A549 (cell line): ENCODE data around the gene ANO2. TPM values are rescaled to one million over a fixed set of nuclear protein-coding genes. Genes with fewer than 3 reads are reported as not detected.

Experiments used
- ATAC-seq, 2 experiments: fragments of 200-7000 bp in 1 of 2; fragments of >200 bp in 1 of 2; cut with Nextera tagmentation in 1 of 2; cut with Tn5 transposase in 1 of 2; 3 replicates each; pipeline versions ENCODE4 v1.8.0 to v1.9.1; 2018 to 2020; ENCODE audit warnings: mild to moderate bottlenecking in 1 of 2, moderate library complexity in 1 of 2
- CTCF ChIA-PET: fragments of 300-600 bp; sonication (Branson Sonifier 250); formaldehyde crosslinking; extraction: SDS; loops from one replicate; lab custom pipeline; 2021; ENCODE audit warnings: antibody characterized with exemption, inconsistent platforms; lab: Yijun Ruan, JAX
- POLR2A ChIA-PET: fragments of 350-600 bp; formaldehyde crosslinking; extraction: SDS; loops from one replicate; lab custom pipeline; 2021; ENCODE audit warnings: antibody characterized with exemption, inconsistent platforms; lab: Yijun Ruan, JAX
- DNase-seq, 2 experiments: peaks; one replicate each; pipeline versions ENCODE4 v3.0.0 to v3.0.0-alpha.2; 2011 to 2016; ENCODE audit warnings: low read depth in 1 of 2, low spot score in 1 of 2
- FAIRE-seq: peaks from 2 replicates; lab custom pipeline; 2011; peaks lifted over from hg19 to GRCh38; lab: Jason Lieb, UNC
- H3K27ac ChIP-seq, 2 experiments: fragments of >200 bp; sonication (Bioruptor Twin); formaldehyde crosslinking; 3 replicates each; pipeline ENCODE4 v1.5.1; 2016 to 2017
- H3K4me1 ChIP-seq: fragments of >200 bp; sonication (Bioruptor Twin); formaldehyde crosslinking; 3 replicates; pipeline ENCODE4 v1.6.1; 2016
- H3K4me2 ChIP-seq: fragments of >200 bp; sonication (Bioruptor Twin); formaldehyde crosslinking; 3 replicates; pipeline ENCODE4 v1.6.1; 2016
- H3K4me3 ChIP-seq: fragments of >200 bp; sonication (Bioruptor Twin); formaldehyde crosslinking; 3 replicates; pipeline ENCODE4 v1.5.1; 2016
- H3K9me3 ChIP-seq: fragments of >200 bp; sonication (Bioruptor Twin); formaldehyde crosslinking; 3 replicates; pipeline ENCODE4 v1.6.1; 2016
- ATOH8 ChIP-seq: fragments of 250-450 bp; sonication (Bioruptor Pico); IDR thresholded peaks from 2 replicates; pipeline ENCODE4 v1.5.0; 2020; ENCODE audit warnings: low read depth, mild to moderate bottlenecking, moderate library complexity
- CBX8 ChIP-seq: fragments of 200-600 bp; sonication (generic); IDR thresholded peaks from 2 replicates; pipeline ENCODE4 v1.6.1; 2016
- CEBPB ChIP-seq, 2 experiments: fragments of >200 bp in 1 of 2; sonication (Bioruptor Twin) in 1 of 2; formaldehyde crosslinking in 1 of 2; IDR thresholded peaks; 2 replicates each; pipeline ENCODE4 v1.6.1; 2012 to 2016
- CHD4 ChIP-seq: fragments of 200-600 bp; sonication (generic); IDR thresholded peaks from 2 replicates; pipeline ENCODE4 v1.6.1; 2016; ENCODE audit warnings: antibody characterized with exemption, mild to moderate bottlenecking, borderline replicate concordance
- EHF ChIP-seq: fragments of 250-450 bp; sonication (Bioruptor Pico); IDR thresholded peaks from 2 replicates; pipeline ENCODE4 v1.5.0; 2020; ENCODE audit warnings: mild to moderate bottlenecking
- EHMT2 ChIP-seq: fragments of 200-600 bp; sonication (generic); IDR thresholded peaks from 2 replicates; pipeline ENCODE4 v1.6.1; 2016; ENCODE audit warnings: antibody characterized with exemption, low read depth, mild to moderate bottlenecking, moderate library complexity
- ELK1 ChIP-seq: fragments of 150-350 bp; IDR thresholded peaks from 2 replicates; pipeline ENCODE4 v1.6.1; 2014; ENCODE audit warnings: low read depth, mild to moderate bottlenecking, low read length
- FOSB ChIP-seq: fragments of 250-450 bp; sonication (Bioruptor Pico); IDR thresholded peaks from 2 replicates; pipeline ENCODE4 v1.5.0; 2020; ENCODE audit warnings: mild to moderate bottlenecking, moderate library complexity
- FOXS1 ChIP-seq: fragments of 250-450 bp; sonication (Bioruptor Pico); IDR thresholded peaks from 2 replicates; pipeline ENCODE4 v1.5.0; 2020; ENCODE audit warnings: mild to moderate bottlenecking, moderate library complexity
- GATA3 ChIP-seq: IDR thresholded peaks from 2 replicates; pipeline ENCODE4 v1.6.1; 2012; ENCODE audit warnings: borderline replicate concordance
- MAFK ChIP-seq: fragments of 450-650 bp; IDR thresholded peaks from 2 replicates; pipeline ENCODE4 v1.6.1; 2014; ENCODE audit not compliant: partially characterized antibody
- MAX ChIP-seq: IDR thresholded peaks from 2 replicates; pipeline ENCODE4 v1.6.1; 2012
- PBX3 ChIP-seq: IDR thresholded peaks from 2 replicates; pipeline ENCODE4 v1.6.1; 2012
- POLR2A ChIP-seq: IDR thresholded peaks from 2 replicates; pipeline ENCODE4 v1.6.1; 2012; ENCODE audit warnings: mild to moderate bottlenecking, low read length
- RAD21 ChIP-seq, 2 experiments: fragments of >200 bp in 1 of 2; sonication (Bioruptor Twin) in 1 of 2; formaldehyde crosslinking in 1 of 2; IDR thresholded peaks in 1 of 2; conservative IDR thresholded peaks in 1 of 2; 2 replicates in 1 of 2; 3 replicates in 1 of 2; pipeline ENCODE4 v1.6.1; 2012 to 2018; ENCODE audit warnings: inconsistent platforms in 1 of 2
- RCOR1 ChIP-seq: fragments of 150-350 bp; IDR thresholded peaks from 2 replicates; pipeline ENCODE4 v1.6.1; 2014; ENCODE audit warnings: antibody characterized with exemption, low read length, low read depth
- RNF2 ChIP-seq: fragments of 200-600 bp; sonication (generic); IDR thresholded peaks from 2 replicates; pipeline ENCODE4 v1.6.1; 2016; ENCODE audit warnings: low read depth, mild to moderate bottlenecking, antibody characterized with exemption, moderate library complexity, borderline replicate concordance
- SREBF2 ChIP-seq: fragments of 450-650 bp; IDR thresholded peaks from 2 replicates; pipeline ENCODE4 v1.6.1; 2014; ENCODE audit warnings: mild to moderate bottlenecking, moderate library complexity
- ZC3H11A ChIP-seq: fragments of 450-650 bp; IDR thresholded peaks from 2 replicates; pipeline ENCODE4 v1.6.1; 2014; ENCODE audit warnings: antibody characterized with exemption, mild to moderate bottlenecking
- ZFP36 ChIP-seq: fragments of 450-650 bp; IDR thresholded peaks from 2 replicates; pipeline ENCODE4 v1.6.1; 2014; ENCODE audit warnings: borderline replicate concordance; ENCODE audit not compliant: partially characterized antibody
- ZNF302 ChIP-seq: fragments of 250-450 bp; sonication (Bioruptor Pico); IDR thresholded peaks from 2 replicates; pipeline ENCODE4 v1.9.0; 2021; ENCODE audit warnings: inconsistent platforms, mild to moderate bottlenecking, moderate library complexity
- ZSCAN20 ChIP-seq: fragments of 250-450 bp; sonication (Bioruptor Pico); IDR thresholded peaks from 2 replicates; pipeline ENCODE4 v1.8.0; 2022; ENCODE audit warnings: mild to moderate bottlenecking, moderate library complexity
- WGBS: methylation state at CpG from one replicate; pipeline ENCODE4 v1.1.6; 2017; ENCODE audit errors: missing lambda C conversion rate; 5-methylcytosine and 5-hydroxymethylcytosine counted together
- polyA plus RNA-seq, 4 experiments: library from polyadenylated mRNA; depleted of rRNA in 3 of 4; stranded (reverse); fragments of >200 nt; fragmentation: RNase III in 1 of 4; extraction: RNeasy Plus Mini Kit Qiagen cat#74134 plus additional on column Dnase treatment in 1 of 4; gene quantifications; 2 replicates in 3 of 4; 3 replicates in 1 of 4; pipeline ENCODE4 v1.2.3, GENCODE V29; 2011 to 2017
- TF ChIP-seq, protein P1 (sequence below): fragments of 450-650 bp; IDR thresholded peaks from 2 replicates; pipeline ENCODE4 v1.6.1; 2014; ENCODE audit warnings: antibody characterized with exemption
- TF ChIP-seq, protein P2 (sequence below): fragments of 200-600 bp; sonication (generic); IDR thresholded peaks from 2 replicates; pipeline ENCODE4 v1.6.1; 2016; ENCODE audit warnings: antibody characterized with exemption, mild to moderate bottlenecking, moderate library complexity
- TF ChIP-seq, protein P3 (sequence below): fragments of >200 bp; sonication (Bioruptor Twin); formaldehyde crosslinking; IDR thresholded peaks from 3 replicates; pipeline ENCODE4 v1.6.1; 2016

ANO2 gene
- polyA plus RNA-seq, 2 of the 4 experiments (the other 2 are of a cell fraction): not detected

GRCh38 chr12:5590316-5590715 is 354.7 kb downstream of the ANO2 start:
- no peaks in the 10 kb centered on the region for H3K9me3 ChIP-seq
- peaks cover 7% of the 10 kb centered on the region; the same call in 2 of the 3 replicates for H3K4me1 ChIP-seq
- H3K27ac ChIP-seq: no peak overlapping the region
- ChIA-PET POLR2A (no interaction called here), CTCF (no interaction called here)
- DNase-seq (no peak), FAIRE-seq (no peak), ATAC-seq (no peak)
- no peak overlapping the region for H3K4me3 ChIP-seq
- no peak overlapping the region for H3K4me2 ChIP-seq
- WGBS: 42% methylated on average over 8 of the region's 8 CpGs
- TF ChIP-seq, protein P1, sequence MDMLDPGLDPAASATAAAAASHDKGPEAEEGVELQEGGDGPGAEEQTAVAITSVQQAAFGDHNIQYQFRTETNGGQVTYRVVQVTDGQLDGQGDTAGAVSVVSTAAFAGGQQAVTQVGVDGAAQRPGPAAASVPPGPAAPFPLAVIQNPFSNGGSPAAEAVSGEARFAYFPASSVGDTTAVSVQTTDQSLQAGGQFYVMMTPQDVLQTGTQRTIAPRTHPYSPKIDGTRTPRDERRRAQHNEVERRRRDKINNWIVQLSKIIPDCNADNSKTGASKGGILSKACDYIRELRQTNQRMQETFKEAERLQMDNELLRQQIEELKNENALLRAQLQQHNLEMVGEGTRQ: no peak
- TF ChIP-seq SREBF2 (no peak), CEBPB (IDR thresholded peaks at IDR 0.05) (no peak), ZNF302 (no peak), MAX (no peak), RNF2 (no peak), POLR2A (no peak), RCOR1 (no peak), PBX3 (no peak), FOSB (CRISPR knock-in tag) (no peak)
- TF ChIP-seq, protein P2, sequence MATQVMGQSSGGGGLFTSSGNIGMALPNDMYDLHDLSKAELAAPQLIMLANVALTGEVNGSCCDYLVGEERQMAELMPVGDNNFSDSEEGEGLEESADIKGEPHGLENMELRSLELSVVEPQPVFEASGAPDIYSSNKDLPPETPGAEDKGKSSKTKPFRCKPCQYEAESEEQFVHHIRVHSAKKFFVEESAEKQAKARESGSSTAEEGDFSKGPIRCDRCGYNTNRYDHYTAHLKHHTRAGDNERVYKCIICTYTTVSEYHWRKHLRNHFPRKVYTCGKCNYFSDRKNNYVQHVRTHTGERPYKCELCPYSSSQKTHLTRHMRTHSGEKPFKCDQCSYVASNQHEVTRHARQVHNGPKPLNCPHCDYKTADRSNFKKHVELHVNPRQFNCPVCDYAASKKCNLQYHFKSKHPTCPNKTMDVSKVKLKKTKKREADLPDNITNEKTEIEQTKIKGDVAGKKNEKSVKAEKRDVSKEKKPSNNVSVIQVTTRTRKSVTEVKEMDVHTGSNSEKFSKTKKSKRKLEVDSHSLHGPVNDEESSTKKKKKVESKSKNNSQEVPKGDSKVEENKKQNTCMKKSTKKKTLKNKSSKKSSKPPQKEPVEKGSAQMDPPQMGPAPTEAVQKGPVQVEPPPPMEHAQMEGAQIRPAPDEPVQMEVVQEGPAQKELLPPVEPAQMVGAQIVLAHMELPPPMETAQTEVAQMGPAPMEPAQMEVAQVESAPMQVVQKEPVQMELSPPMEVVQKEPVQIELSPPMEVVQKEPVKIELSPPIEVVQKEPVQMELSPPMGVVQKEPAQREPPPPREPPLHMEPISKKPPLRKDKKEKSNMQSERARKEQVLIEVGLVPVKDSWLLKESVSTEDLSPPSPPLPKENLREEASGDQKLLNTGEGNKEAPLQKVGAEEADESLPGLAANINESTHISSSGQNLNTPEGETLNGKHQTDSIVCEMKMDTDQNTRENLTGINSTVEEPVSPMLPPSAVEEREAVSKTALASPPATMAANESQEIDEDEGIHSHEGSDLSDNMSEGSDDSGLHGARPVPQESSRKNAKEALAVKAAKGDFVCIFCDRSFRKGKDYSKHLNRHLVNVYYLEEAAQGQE: no peak
- TF ChIP-seq, protein P3, sequence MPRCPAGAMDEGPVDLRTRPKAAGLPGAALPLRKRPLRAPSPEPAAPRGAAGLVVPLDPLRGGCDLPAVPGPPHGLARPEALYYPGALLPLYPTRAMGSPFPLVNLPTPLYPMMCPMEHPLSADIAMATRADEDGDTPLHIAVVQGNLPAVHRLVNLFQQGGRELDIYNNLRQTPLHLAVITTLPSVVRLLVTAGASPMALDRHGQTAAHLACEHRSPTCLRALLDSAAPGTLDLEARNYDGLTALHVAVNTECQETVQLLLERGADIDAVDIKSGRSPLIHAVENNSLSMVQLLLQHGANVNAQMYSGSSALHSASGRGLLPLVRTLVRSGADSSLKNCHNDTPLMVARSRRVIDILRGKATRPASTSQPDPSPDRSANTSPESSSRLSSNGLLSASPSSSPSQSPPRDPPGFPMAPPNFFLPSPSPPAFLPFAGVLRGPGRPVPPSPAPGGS: no peak

DNA sequence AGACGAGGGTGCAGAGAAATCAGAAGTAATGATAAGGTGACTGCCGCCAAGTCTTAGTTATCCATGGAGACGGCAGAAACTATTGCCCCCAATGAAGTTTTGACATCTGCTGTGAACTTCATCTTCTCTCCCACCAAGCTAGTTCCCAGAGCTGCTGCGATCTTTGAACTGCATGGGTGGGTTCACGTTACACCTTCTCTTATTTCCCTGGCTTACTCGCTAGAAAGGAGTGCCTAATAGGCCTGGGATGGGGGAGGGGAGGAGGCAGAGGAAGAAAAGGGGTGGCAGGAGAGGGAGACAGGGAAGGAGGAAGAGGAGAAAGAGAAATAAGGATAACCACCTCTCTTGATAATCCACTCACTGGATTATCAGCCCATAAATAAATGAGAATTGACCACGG is 356.0 kb downstream of the ANO2 start:
- WGBS: 54% methylated on average over 7 of the region's 7 CpGs
- H3K27ac ChIP-seq: no peak overlapping the region
- H3K4me3 ChIP-seq: no peak overlapping the region
- TF ChIP-seq CHD4: no peak
- TF ChIP-seq CBX8: no peak
- TF ChIP-seq GATA3: no peak
- no peak for TF ChIP-seq SREBF2
- TF ChIP-seq EHMT2: no peak
- no peak for TF ChIP-seq EHF (CRISPR knock-in tag)
- TF ChIP-seq MAFK: no peak
- TF ChIP-seq CEBPB (IDR thresholded peaks at IDR 0.05): no peak
- TF ChIP-seq ZSCAN20 (CRISPR knock-in tag): no peak
- no peak for TF ChIP-seq ZNF302
- no peak for TF ChIP-seq PBX3
- TF ChIP-seq FOXS1 (CRISPR knock-in tag): no peak
- no peak for TF ChIP-seq ZFP36
- no peak for TF ChIP-seq ELK1
- no peak for TF ChIP-seq RCOR1
- TF ChIP-seq RAD21 (conservative IDR thresholded peaks at IDR 0.05 in 1 of 2, IDR thresholded peaks at IDR 0.05 in 1 of 2): no peak
- no peak for TF ChIP-seq ZC3H11A
- TF ChIP-seq ATOH8: no peak
- peaks cover 7% of the 10 kb centered on the region; the same call in 2 of the 3 replicates for H3K4me1 ChIP-seq
- ATAC-seq (no peak), FAIRE-seq (no peak), DNase-seq (no peak)
- no peaks in the 10 kb centered on the region for H3K9me3 ChIP-seq
- CTCF ChIA-PET: no interaction called here
- no peak overlapping the region for H3K4me2 ChIP-seq
- POLR2A ChIA-PET: no interaction called here
